HepG2 (cell line): ENCODE measurements around the gene ENO3. TPM values are rescaled to one million over a fixed set of nuclear protein-coding genes. Genes with fewer than 3 reads are reported as not detected.

Experiments
- AGO1 ChIP-seq: fragments of 200-400 bp; formaldehyde crosslinking; IDR thresholded peaks from 2 replicates; pipeline ENCODE4 v1.6.1; 2017; ENCODE audit warnings: mild to moderate bottlenecking, low read depth, low read length, moderate library complexity; ENCODE audit not compliant: poor library complexity, severe bottlenecking
- FOSL2 ChIP-seq: sonication (generic); formaldehyde crosslinking; IDR thresholded peaks from 2 replicates; pipeline ENCODE4 v1.4.0; 2020; ENCODE audit warnings: missing genetic modification reagents
- NFYC ChIP-seq: IDR thresholded peaks from 2 replicates; pipeline ENCODE4 v1.6.1; 2016; ENCODE audit warnings: missing genetic modification reagents, missing compliant biosample characterization
- PRMT3 ChIP-seq: sonication (generic); formaldehyde crosslinking; IDR thresholded peaks from 2 replicates; pipeline ENCODE4 v1.8.1; 2022; ENCODE audit warnings: low read depth, mild to moderate bottlenecking, moderate library complexity, missing genetic modification reagents, borderline replicate concordance
- REPIN1 ChIP-seq: sonication (generic); formaldehyde crosslinking; IDR thresholded peaks from 2 replicates; pipeline ENCODE4 v1.8.0; 2022; ENCODE audit warnings: missing genetic modification reagents, low read depth, mild to moderate bottlenecking, borderline replicate concordance
- REXO4 ChIP-seq: sonication (generic); formaldehyde crosslinking; IDR thresholded peaks from 2 replicates; pipeline ENCODE4 v1.8.0; 2022; ENCODE audit warnings: missing genetic modification reagents, mild to moderate bottlenecking, borderline replicate concordance
- ZFP1 ChIP-seq: IDR thresholded peaks from 2 replicates; pipeline ENCODE4 v1.6.1; 2016
- ZNF557 ChIP-seq: sonication (generic); formaldehyde crosslinking; IDR thresholded peaks from 2 replicates; pipeline ENCODE4 v1.4.0; 2020; ENCODE audit warnings: missing genetic modification reagents
- ZNF616 ChIP-seq: sonication (generic); formaldehyde crosslinking; IDR thresholded peaks from 2 replicates; pipeline ENCODE4 v1.5.0; 2020; ENCODE audit warnings: low read depth, mild to moderate bottlenecking, missing genetic modification reagents
- ZNF839 ChIP-seq: sonication (generic); formaldehyde crosslinking; IDR thresholded peaks from 2 replicates; pipeline ENCODE4 v1.4.0; 2020; ENCODE audit warnings: missing genetic modification reagents, mild to moderate bottlenecking, borderline replicate concordance
- ZSCAN22 ChIP-seq: sonication (generic); formaldehyde crosslinking; IDR thresholded peaks from 2 replicates; pipeline ENCODE4 v1.4.0; 2020; ENCODE audit warnings: mild to moderate bottlenecking, missing genetic modification reagents
- polyA plus RNA-seq, 8 experiments: library from polyadenylated mRNA; depleted of rRNA in 3 of 8; stranded (reverse) in 7 of 8; unstranded in 1 of 8; fragments of >200 nt; fragmentation: Illumina TruSeq in 4 of 8; extraction: Trizol in 4 of 8; gene quantifications; 2 replicates each; pipeline versions ENCODE4 v1.2.1 to v1.2.3, GENCODE V29; 2011 to 2016; ENCODE audit warnings: low read depth in 4 of 8, missing spikeins in 1 of 8, mixed read lengths in 1 of 8; ENCODE audit not compliant: insufficient read depth in 1 of 8
- total RNA-seq, 5 experiments: library from RNA; depleted of rRNA; stranded (reverse); fragments of >200 nt; fragmentation: Illumina TruSeq; extraction: Trizol; gene quantifications; 2 replicates each; pipeline ENCODE4 v1.2.3, GENCODE V29; 2016; ENCODE audit warnings: low read depth in 1 of 5
- TF ChIP-seq, protein P1 (sequence below): sonication (generic); formaldehyde crosslinking; IDR thresholded peaks from 2 replicates; pipeline ENCODE4 v1.5.0; 2020; ENCODE audit warnings: mild to moderate bottlenecking, missing genetic modification reagents, borderline replicate concordance
- TF ChIP-seq, protein P2 (sequence below): sonication (generic); formaldehyde crosslinking; IDR thresholded peaks from 2 replicates; pipeline ENCODE4 v1.8.1; 2023; ENCODE audit warnings: missing genetic modification reagents, inconsistent platforms, borderline replicate concordance
- TF ChIP-seq, protein P3 (sequence below): sonication (generic); formaldehyde crosslinking; IDR thresholded peaks from 2 replicates; pipeline ENCODE4 v1.4.0; 2020; ENCODE audit warnings: missing genetic modification reagents
- TF ChIP-seq, protein P4 (sequence below): sonication (generic); formaldehyde crosslinking; IDR thresholded peaks from 2 replicates; pipeline ENCODE4 v1.4.0; 2020; ENCODE audit warnings: mild to moderate bottlenecking, missing genetic modification reagents, borderline replicate concordance
- TF ChIP-seq, protein P5 (sequence below): sonication (generic); formaldehyde crosslinking; IDR thresholded peaks from 2 replicates; pipeline ENCODE4 v1.8.1; 2023; ENCODE audit warnings: mild to moderate bottlenecking, inconsistent platforms, moderate library complexity, missing genetic modification reagents, borderline replicate concordance
- TF ChIP-seq, protein P6 (sequence below): sonication (generic); formaldehyde crosslinking; IDR thresholded peaks from 2 replicates; pipeline ENCODE4 v1.5.0; 2020; ENCODE audit warnings: missing genetic modification reagents

The ENO3 gene
- total and polyA plus RNA-seq, 2 of the 13 experiments (the other 11 are each of a cell fraction or from before 2014, with no cell fraction given): 59.8 to 69.8 TPM

DNA sequence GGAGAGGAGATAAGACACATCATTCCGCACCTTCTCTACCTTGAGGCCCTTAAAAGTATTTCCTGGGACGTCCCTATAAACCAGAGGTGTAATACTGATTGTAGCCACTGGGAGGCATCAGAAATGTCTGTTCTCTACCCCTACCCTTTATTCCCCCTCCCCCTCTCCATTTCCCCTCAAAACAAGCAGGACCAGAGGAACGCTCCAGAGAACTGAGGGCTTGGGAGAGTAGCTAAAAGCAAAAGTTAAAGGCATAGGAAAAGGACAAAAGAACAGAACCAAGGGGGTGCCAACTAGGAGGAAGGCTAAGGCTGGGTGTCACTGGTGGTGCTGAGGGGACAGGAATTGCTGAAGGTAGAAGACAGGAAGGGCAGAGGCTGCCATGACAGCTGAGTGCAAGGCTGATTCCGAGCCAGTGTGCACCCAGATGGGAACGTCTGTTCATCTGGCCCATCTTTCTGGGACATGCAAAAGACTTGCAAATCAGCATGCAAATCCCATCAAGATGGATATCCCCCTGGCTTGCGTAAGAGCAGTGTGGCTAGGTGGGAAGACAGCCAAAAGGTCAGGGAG, 29.8 kb downstream of the ENO3 start (continued):
- TF ChIP-seq, protein P1, sequence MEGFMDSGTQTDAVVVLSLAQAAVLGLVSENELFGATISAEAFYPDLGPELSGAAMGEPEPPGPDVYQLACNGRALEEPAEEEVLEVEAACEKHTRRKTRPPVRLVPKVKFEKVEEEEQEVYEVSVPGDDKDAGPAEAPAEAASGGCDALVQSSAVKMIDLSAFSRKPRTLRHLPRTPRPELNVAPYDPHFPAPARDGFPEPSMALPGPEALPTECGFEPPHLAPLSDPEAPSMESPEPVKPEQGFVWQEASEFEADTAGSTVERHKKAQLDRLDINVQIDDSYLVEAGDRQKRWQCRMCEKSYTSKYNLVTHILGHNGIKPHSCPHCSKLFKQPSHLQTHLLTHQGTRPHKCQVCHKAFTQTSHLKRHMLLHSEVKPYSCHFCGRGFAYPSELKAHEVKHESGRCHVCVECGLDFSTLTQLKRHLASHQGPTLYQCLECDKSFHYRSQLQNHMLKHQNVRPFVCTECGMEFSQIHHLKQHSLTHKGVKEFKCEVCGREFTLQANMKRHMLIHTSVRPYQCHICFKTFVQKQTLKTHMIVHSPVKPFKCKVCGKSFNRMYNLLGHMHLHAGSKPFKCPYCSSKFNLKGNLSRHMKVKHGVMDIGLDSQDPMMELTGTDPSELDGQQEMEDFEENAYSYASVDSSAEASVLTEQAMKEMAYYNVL: no peak
- no peak for TF ChIP-seq NFYC
- no peak for TF ChIP-seq REPIN1
- TF ChIP-seq, protein P2, sequence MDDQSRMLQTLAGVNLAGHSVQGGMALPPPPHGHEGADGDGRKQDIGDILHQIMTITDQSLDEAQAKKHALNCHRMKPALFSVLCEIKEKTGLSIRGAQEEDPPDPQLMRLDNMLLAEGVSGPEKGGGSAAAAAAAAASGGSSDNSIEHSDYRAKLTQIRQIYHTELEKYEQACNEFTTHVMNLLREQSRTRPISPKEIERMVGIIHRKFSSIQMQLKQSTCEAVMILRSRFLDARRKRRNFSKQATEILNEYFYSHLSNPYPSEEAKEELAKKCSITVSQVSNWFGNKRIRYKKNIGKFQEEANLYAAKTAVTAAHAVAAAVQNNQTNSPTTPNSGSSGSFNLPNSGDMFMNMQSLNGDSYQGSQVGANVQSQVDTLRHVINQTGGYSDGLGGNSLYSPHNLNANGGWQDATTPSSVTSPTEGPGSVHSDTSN (CRISPR knock-in tag): no peak
- TF ChIP-seq AGO1: no peak
- TF ChIP-seq ZSCAN22: no peak
- TF ChIP-seq FOSL2: no peak
- no peak for TF ChIP-seq ZNF557
- no peak for TF ChIP-seq ZNF616 (CRISPR knock-in tag)
- TF ChIP-seq REXO4 (CRISPR knock-in tag): no peak
- TF ChIP-seq, protein P3, sequence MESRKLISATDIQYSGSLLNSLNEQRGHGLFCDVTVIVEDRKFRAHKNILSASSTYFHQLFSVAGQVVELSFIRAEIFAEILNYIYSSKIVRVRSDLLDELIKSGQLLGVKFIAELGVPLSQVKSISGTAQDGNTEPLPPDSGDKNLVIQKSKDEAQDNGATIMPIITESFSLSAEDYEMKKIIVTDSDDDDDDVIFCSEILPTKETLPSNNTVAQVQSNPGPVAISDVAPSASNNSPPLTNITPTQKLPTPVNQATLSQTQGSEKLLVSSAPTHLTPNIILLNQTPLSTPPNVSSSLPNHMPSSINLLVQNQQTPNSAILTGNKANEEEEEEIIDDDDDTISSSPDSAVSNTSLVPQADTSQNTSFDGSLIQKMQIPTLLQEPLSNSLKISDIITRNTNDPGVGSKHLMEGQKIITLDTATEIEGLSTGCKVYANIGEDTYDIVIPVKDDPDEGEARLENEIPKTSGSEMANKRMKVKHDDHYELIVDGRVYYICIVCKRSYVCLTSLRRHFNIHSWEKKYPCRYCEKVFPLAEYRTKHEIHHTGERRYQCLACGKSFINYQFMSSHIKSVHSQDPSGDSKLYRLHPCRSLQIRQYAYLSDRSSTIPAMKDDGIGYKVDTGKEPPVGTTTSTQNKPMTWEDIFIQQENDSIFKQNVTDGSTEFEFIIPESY (CRISPR knock-in tag): no peak
- TF ChIP-seq, protein P4, sequence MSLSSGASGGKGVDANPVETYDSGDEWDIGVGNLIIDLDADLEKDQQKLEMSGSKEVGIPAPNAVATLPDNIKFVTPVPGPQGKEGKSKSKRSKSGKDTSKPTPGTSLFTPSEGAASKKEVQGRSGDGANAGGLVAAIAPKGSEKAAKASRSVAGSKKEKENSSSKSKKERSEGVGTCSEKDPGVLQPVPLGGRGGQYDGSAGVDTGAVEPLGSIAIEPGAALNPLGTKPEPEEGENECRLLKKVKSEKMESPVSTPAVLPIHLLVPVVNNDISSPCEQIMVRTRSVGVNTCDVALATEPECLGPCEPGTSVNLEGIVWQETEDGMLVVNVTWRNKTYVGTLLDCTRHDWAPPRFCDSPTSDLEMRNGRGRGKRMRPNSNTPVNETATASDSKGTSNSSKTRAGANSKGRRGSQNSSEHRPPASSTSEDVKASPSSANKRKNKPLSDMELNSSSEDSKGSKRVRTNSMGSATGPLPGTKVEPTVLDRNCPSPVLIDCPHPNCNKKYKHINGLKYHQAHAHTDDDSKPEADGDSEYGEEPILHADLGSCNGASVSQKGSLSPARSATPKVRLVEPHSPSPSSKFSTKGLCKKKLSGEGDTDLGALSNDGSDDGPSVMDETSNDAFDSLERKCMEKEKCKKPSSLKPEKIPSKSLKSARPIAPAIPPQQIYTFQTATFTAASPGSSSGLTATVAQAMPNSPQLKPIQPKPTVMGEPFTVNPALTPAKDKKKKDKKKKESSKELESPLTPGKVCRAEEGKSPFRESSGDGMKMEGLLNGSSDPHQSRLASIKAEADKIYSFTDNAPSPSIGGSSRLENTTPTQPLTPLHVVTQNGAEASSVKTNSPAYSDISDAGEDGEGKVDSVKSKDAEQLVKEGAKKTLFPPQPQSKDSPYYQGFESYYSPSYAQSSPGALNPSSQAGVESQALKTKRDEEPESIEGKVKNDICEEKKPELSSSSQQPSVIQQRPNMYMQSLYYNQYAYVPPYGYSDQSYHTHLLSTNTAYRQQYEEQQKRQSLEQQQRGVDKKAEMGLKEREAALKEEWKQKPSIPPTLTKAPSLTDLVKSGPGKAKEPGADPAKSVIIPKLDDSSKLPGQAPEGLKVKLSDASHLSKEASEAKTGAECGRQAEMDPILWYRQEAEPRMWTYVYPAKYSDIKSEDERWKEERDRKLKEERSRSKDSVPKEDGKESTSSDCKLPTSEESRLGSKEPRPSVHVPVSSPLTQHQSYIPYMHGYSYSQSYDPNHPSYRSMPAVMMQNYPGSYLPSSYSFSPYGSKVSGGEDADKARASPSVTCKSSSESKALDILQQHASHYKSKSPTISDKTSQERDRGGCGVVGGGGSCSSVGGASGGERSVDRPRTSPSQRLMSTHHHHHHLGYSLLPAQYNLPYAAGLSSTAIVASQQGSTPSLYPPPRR (CRISPR knock-in tag): no peak
- TF ChIP-seq PRMT3 (CRISPR knock-in tag): no peak
- TF ChIP-seq, protein P5, sequence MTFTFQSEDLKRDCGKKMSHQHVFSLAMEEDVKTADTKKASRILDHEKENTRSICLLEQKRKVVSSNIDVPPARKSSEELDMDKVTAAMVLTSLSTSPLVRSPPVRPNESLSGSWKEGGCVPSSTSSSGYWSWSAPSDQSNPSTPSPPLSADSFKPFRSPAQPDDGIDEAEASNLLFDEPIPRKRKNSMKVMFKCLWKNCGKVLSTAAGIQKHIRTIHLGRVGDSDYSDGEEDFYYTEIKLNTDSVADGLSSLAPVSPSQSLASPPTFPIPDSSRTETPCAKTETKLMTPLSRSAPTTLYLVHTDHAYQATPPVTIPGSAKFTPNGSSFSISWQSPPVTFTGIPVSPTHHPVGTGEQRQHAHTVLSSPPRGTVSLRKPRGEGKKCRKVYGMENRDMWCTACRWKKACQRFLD (CRISPR knock-in tag): no peak
- TF ChIP-seq, protein P6, sequence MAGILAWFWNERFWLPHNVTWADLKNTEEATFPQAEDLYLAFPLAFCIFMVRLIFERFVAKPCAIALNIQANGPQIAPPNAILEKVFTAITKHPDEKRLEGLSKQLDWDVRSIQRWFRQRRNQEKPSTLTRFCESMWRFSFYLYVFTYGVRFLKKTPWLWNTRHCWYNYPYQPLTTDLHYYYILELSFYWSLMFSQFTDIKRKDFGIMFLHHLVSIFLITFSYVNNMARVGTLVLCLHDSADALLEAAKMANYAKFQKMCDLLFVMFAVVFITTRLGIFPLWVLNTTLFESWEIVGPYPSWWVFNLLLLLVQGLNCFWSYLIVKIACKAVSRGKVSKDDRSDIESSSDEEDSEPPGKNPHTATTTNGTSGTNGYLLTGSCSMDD: no peak
- no peak for TF ChIP-seq ZFP1 (CRISPR knock-in tag)
- TF ChIP-seq ZNF839 (CRISPR knock-in tag): no peak
